Measurements from ENCODE around the gene SMAD4.
"Not testable (repeated sequence)": the region's sequence is repeated elsewhere in the genome, so short reads cannot be mapped to it uniquely, and the experiment has no call there.

Gene SMAD4

GRCh38 chr18:51070545-51070944, 40.5 kb downstream of the SMAD4 start:
- DNase-seq (ENCODE audit: low spot score), result no peak

DNA sequence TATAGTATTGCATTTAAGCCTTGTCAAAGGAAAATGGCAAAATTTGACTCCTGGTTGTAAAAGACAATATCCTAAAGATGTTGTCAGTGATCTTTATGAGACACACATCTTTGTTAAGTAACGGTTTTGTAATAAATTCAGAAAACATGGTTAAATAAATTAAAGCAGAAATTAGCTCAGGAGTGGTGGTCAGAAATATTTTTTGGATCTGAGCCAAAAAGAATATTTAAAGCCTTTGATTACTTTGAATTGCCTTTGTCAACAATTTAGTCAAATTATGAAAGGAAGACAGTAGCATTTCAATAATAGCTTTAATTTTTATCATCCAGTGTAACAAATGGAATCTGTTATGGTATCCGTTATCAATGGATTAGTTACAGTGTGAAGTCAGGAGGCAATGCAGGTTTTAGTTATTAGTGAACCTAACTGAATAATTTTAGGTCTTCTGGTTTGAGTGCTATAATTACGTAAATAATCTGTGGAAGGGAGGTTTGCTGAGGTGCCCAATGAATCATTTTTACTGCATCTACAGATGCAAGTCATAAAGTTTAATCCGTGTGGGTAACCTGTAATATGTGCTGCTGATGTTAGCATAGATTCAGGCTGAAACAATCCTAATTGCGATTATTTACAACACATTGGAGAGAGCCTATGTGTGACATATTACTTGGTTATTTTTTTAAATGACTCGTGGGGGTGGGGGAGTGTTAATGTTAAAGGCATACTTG, 42.7 kb downstream of the SMAD4 start:
- no peak for DNase-seq (ENCODE audit: low spot score)

GRCh38 chr18:51074605-51075004, 44.6 kb downstream of the SMAD4 start:
- DNase-seq (ENCODE audit: low spot score), result no peak

- no peak for DNase-seq (ENCODE audit: low spot score)
Measured at GRCh38 chr18:51076503-51076902, 46.5 kb downstream of the SMAD4 start.

DNA sequence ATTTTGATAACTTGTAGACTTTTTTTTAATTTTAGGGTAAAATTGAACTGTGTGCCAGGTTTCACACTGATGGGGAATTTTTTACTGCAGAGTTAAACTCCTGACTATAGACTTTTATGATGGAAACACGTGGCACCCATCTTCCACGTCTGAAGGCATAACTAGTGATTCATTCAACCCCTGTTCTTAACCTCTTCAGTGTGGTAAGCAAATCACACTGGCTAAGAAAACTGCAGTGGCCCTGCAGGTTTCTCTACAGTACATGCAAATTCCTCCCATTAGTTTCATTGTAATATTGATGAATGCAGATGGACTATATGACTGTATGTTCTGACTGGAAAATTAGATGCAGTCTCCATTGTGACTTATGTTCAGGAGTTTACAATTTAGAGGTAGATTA, 47.2 kb downstream of the SMAD4 start:
- DNase-seq (ENCODE audit: low spot score), result no peak

- no peak for DNase-seq (ENCODE audit: low spot score)
Measured at GRCh38 chr18:51078026-51078425, 48.0 kb downstream of the SMAD4 start.

DNA sequence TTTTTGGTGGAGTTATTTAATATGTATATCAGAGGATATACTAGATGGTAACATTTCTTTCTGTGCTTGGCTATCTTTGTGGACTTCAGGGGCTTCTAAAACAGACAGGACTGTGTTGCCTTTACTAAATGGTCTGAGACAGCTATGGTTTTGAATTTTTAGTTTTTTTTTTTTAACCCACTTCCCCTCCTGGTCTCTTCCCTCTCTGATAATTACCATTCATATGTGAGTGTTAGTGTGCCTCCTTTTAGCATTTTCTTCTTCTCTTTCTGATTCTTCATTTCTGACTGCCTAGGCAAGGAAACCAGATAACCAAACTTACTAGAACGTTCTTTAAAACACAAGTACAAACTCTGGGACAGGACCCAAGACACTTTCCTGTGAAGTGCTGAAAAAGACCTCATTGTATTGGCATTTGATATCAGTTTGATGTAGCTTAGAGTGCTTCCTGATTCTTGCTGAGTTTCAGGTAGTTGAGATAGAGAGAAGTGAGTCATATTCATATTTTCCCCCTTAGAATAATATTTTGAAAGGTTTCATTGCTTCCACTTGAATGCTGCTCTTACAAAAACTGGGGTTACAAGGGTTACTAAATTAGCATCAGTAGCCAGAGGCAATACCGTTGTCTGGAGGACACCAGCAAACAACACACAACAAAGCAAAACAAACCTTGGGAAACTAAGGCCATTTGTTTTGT, 52.7 kb downstream of the SMAD4 start:
- no peak for DNase-seq (ENCODE audit: low spot score)

- DNase-seq (ENCODE audit: low spot score), result no peak
Measured at GRCh38 chr18:51083398-51083797, 53.4 kb downstream of the SMAD4 start.

DNA sequence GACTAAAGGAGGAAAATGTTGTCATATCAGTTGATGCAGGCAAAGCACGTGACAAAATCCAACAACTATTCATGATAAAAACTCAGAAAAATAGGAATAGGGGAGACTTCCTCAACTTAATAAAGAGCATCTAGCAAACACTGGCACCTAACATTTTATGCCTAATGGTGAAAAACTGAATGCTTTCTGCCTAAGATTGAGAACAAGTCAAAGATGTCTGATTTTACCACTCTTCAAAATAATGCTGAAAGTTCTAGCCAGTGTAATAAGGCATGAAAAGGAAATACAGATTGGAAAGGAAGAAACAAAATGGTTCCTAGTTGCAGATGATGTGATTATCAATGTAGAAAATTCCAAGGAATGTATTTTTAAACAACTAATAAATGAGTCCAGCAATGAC, 58.4 kb downstream of the SMAD4 start:
- DNase-seq (ENCODE audit: low spot score), result no peak

DNA sequence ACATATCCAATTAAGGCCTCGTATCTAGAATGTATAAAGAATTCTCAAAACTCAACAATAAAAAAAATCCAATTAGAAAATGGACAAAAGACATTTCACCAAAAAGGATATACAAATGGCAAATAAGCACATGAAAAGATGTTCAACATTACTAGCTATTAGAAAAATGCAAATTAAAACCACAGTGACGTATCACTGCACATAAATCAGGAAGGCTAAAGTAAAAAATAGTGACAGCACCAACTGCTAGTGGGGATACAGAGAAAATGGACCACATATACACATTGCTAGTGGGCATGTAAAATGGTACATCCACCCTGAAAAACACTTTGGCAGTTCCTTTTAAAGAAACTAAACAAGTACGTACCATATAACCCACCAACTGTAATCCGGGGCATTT, 59.7 kb downstream of the SMAD4 start:
- DNase-seq (ENCODE audit: low spot score), result no peak

DNA sequence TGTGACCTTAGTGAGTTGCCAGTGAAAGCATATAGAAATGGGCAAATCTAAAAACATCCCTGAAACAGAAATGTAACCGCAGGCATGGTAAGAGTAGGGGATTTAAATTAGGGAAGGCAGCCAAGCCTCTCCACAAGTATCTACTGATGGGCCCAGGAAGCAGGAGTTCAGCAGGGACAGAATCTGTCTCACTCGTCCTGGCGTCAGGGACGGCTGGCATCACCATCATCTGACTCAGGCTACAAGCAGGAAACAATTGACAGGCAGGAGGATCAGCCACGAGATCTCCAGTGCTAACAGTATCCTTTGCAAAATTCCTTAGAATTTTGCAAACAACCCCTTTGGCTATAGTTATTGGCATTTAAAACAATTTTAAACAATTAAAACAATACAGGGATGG, 61.3 kb downstream of the SMAD4 start:
- no peak for DNase-seq (ENCODE audit: low spot score)

GRCh38 chr18:51092117-51092516, 62.1 kb downstream of the SMAD4 start:
- no peak for DNase-seq (ENCODE audit: low spot score)

DNA sequence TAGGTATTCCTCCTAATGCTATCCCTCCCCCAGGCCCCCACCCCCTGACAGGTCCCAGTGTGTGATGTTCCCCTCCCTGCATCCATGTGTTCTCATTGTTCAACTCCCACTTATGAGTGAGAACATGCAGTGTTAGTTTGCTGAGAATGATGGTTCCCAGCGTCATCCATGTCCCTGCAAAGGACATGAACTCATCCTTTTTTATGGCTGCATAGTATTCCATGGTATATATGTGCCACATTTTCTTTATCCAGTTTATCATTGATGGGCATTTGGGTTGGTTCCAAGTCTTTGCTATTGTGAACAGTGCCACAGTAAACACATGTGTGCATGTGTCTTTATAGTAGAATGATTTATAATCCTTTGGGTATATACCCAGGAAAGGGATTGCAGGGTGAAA, 63.0 kb downstream of the SMAD4 start:
- not testable (repeated sequence) for DNase-seq (ENCODE audit: low spot score)

DNA sequence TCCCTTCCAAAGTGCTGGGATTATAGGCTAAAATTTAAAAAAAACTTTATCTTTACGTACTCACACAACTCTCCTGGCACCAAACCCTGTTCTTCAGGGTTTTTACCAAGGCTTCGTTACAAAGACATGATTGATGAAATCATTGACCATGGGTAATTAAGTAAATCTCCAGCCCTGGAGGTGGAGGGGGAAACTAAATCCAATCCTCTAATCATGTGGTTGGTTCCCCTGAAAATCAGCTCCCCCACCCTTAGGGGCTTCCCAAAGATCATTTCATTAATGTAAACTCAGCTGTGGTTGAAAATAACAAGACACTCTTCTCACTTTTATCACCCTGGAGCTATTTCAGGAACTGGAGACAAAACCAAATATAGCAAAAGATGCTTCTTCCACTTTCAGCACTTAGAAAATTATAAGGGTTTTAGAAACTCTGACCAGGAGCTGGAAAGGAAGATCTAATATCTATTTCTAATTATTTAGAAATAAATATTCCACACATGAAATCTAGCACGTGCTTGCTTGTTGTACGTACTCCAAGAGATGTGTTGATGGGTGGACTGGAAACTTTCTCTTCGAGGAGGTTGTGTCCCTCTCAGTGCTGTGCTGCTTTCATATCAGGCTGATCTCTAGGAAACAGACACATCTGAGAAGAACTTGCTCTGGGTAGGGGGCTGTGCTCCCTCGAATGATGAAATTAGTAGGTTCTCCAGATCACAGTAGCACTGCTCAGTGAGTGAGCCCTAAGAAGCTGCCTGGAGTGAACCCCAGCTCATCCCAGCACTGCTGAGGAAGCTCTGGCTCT, 67.2 kb downstream of the SMAD4 start:
- DNase-seq (ENCODE audit: low spot score), result peak; percentile 13

- no peak for DNase-seq (ENCODE audit: low spot score)
Measured at GRCh38 chr18:51098082-51098481, 68.1 kb downstream of the SMAD4 start.

- DNase-seq (ENCODE audit: low spot score), result no peak
Measured at GRCh38 chr18:51098513-51098912, 68.5 kb downstream of the SMAD4 start.

GRCh38 chr18:51100385-51101120, 70.5 kb downstream of the SMAD4 start:
- no peak for DNase-seq (ENCODE audit: low spot score)

GRCh38 chr18:51107082-51107481, 77.1 kb downstream of the SMAD4 start:
- DNase-seq (ENCODE audit: low spot score), result no peak

GRCh38 chr18:51107598-51108305, 77.7 kb downstream of the SMAD4 start:
- no peak for DNase-seq (ENCODE audit: low spot score)

GRCh38 chr18:51108330-51108729, 78.3 kb downstream of the SMAD4 start:
- no peak for DNase-seq (ENCODE audit: low spot score)
